ENCODE results near the gene CREB5. TPM values are rescaled to one million over a fixed set of nuclear protein-coding genes. Genes with fewer than 3 reads are reported as not detected.
A peak's percentile ranks its signal among the peaks of the same experiment; 100 is the strongest.

Gene CREB5
- total and polyA plus RNA-seq, 8 donors = 2.5 to 11.5 (median 3.6) TPM

- no peak overlapping the region for H3K27ac ChIP-seq
- no peak overlapping the region for H3K4me3 ChIP-seq
- WGBS, 2 donors = 88 to 96% methylated on average over 3 of the region's 3 CpGs
- ATAC-seq = no peak
- no peaks in the 10 kb centered on the region for H3K27me3 ChIP-seq
- no peaks in the 10 kb centered on the region for H3K4me1 ChIP-seq
- FAIRE-seq = no peak
- H3K9me3 ChIP-seq = no peaks in the 10 kb centered on the region
- H3K36me3 ChIP-seq = no peaks in the 10 kb centered on the region
- intact Hi-C loops (cut with DNase I) = no loop called here
- DNase-seq = no peak
- TF ChIP-seq CTCF (IDR thresholded peaks at IDR 0.05) = no peak
Observed at GRCh38 chr7:28832669-28833068, 420.4 kb downstream of the CREB5 start.

- DNase-seq (no peak), FAIRE-seq (no peak), ATAC-seq (no peak)
- Histone ChIP-seq H3K9me3 (no peaks in the 10 kb centered on the region), H3K4me3 (no peak overlapping the region), H3K27ac (no peak overlapping the region), H3K4me1 (no peaks in the 10 kb centered on the region), H3K27me3 (no peaks in the 10 kb centered on the region), H3K36me3 (no peaks in the 10 kb centered on the region)
- intact Hi-C loops (cut with DNase I) = no loop called here
- TF ChIP-seq CTCF (IDR thresholded peaks at IDR 0.05) = no peak
Observed at GRCh38 chr7:28835800-28836199, 423.5 kb downstream of the CREB5 start.

- H3K27ac ChIP-seq = no peak overlapping the region
- TF ChIP-seq CTCF (IDR thresholded peaks at IDR 0.05) = no peak
- H3K27me3 ChIP-seq = no peaks in the 10 kb centered on the region
- no peaks in the 10 kb centered on the region for H3K9me3 ChIP-seq
- no peak for FAIRE-seq
- H3K4me1 ChIP-seq = no peaks in the 10 kb centered on the region
- no peak for ATAC-seq
- DNase-seq = no peak
- intact Hi-C loops (cut with DNase I) = no loop called here
- H3K4me3 ChIP-seq = no peak overlapping the region
- H3K36me3 ChIP-seq = no peaks in the 10 kb centered on the region
- 73 to 79% methylated on average over 3 of the region's 3 CpGs for WGBS, 2 donors
Observed at GRCh38 chr7:28836716-28837115, 424.4 kb downstream of the CREB5 start.

GRCh38 chr7:28837216-28837615 lies 424.9 kb downstream of the CREB5 start:
- FAIRE-seq (no peak), DNase-seq (no peak), ATAC-seq (no peak)
- no peak overlapping the region for H3K4me3 ChIP-seq
- H3K36me3 ChIP-seq = no peaks in the 10 kb centered on the region
- no peak overlapping the region for H3K27ac ChIP-seq
- no peaks in the 10 kb centered on the region for H3K27me3 ChIP-seq
- intact Hi-C loops (cut with DNase I) = no loop called here
- no peaks in the 10 kb centered on the region for H3K9me3 ChIP-seq
- TF ChIP-seq CTCF (IDR thresholded peaks at IDR 0.05) = no peak
- no peaks in the 10 kb centered on the region for H3K4me1 ChIP-seq
- 95 to 100% methylated on average over 1 of the region's 1 CpG for WGBS, 2 donors

GRCh38 chr7:28840592-28840995 lies 428.3 kb downstream of the CREB5 start:
- FAIRE-seq (no peak), ATAC-seq (peak in 1 of 4 donors; percentile 63), DNase-seq (no peak)
- intact Hi-C loops (cut with DNase I) = no loop called here
- H3K27me3 ChIP-seq = no peaks in the 10 kb centered on the region
- no peaks in the 10 kb centered on the region for H3K9me3 ChIP-seq
- WGBS, 2 donors = 24 to 26% methylated on average over 3 of the region's 3 CpGs
- H3K27ac ChIP-seq = no peak overlapping the region
- TF ChIP-seq CTCF (IDR thresholded peaks at IDR 0.05) = peak in 2 of 4 donors; percentile 30 to 42
- no peak overlapping the region for H3K4me3 ChIP-seq
- no peaks in the 10 kb centered on the region for H3K4me1 ChIP-seq
- H3K36me3 ChIP-seq = no peaks in the 10 kb centered on the region

Measured in pancreas (tissue), 10 donors.